ENCODE data around the gene UNC13D.

DNA sequence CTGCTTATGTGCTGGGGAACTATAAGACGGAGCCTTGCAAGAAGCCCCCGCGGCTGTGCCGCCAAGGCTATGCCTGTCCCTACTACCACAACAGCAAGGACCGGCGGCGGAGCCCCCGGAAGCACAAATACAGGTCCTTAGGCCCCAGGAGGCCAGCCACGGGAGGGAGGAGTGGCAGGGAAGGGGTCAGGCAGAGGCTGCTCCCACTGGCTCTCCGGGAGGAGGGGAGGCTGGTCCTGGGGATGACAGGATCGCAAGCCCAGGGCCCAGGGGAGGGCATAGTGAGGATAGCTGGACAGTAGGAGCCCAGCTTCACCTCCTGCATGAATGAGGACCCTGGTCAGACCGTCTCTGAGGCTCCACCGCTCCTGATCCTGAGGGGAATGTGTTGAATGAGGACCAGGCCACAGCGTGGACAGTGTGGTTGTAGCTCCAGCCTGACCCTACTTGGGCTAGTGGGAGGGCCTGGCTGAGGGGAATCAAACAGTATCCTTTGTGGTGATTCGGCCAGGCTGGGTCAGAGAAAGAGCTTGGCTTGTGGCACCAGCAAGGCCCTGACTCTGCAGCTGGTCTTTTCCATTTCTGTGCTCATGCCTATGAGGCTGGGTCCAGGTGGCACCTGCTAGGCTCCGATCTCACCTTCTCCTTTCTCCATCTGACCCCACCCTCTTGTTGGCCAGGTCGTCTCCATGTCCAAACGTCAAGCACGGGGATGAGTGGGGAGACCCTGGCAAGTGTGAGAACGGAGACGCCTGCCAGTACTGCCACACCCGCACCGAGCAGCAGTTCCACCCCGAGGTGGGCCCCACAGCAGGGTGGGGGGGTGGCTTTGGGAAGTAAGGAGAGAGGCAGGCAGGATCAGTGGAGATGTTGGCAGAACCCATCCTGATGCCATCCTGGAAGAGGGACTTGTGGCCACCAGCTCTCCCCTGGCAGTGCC lies 30.9 kb downstream of the UNC13D start:
- TF ChIP-seq, protein P1, sequence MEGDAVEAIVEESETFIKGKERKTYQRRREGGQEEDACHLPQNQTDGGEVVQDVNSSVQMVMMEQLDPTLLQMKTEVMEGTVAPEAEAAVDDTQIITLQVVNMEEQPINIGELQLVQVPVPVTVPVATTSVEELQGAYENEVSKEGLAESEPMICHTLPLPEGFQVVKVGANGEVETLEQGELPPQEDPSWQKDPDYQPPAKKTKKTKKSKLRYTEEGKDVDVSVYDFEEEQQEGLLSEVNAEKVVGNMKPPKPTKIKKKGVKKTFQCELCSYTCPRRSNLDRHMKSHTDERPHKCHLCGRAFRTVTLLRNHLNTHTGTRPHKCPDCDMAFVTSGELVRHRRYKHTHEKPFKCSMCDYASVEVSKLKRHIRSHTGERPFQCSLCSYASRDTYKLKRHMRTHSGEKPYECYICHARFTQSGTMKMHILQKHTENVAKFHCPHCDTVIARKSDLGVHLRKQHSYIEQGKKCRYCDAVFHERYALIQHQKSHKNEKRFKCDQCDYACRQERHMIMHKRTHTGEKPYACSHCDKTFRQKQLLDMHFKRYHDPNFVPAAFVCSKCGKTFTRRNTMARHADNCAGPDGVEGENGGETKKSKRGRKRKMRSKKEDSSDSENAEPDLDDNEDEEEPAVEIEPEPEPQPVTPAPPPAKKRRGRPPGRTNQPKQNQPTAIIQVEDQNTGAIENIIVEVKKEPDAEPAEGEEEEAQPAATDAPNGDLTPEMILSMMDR (IDR thresholded peaks at IDR 0.05), result no peak
- no peak for TF ChIP-seq POLR2A (IDR thresholded peaks at IDR 0.05)
